HG03108 (cell line): ENCODE measurements around the gene SLC30A4.
"Not testable (repeated sequence)": the region's sequence is repeated elsewhere in the genome, so short reads cannot be mapped to it uniquely, and the experiment has no call there.

Experiments
- ATAC-seq: cut with Tn5 transposase; IDR thresholded peaks from one replicate; pipeline ENCODE4 v1.9.1; 2021; ENCODE audit warnings: moderate library complexity; ENCODE audit not compliant: unreplicated experiment

Gene SLC30A4

GRCh38 chr15:45510758-45511280, 11.7 kb downstream of the SLC30A4 start:
- ATAC-seq = no peak

GRCh38 chr15:45507143-45507542, 15.4 kb downstream of the SLC30A4 start:
- ATAC-seq = not testable (repeated sequence)

DNA sequence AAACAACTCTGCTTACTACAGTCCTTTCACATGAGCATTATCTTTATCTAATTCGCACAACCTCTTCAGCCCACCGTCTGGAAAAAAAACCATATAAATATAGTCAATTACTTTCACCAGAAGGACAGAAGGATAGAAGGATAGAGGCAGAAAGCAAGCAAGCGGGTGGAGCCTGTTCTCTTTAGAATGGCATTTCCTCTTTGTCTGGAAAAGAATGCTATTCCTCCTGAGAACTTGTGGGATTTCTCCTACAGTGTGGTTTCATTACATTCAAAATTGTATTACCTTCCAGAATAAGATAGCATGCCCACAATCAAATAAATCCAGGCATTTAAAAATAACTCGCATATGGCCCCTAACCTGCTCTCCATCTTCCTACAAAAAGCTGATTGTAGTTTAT, 23.1 kb downstream of the SLC30A4 start:
- no peak for ATAC-seq

GRCh38 chr15:45498701-45499100, 23.9 kb downstream of the SLC30A4 start:
- ATAC-seq = no peak

GRCh38 chr15:45497261-45497660, 25.3 kb downstream of the SLC30A4 start:
- ATAC-seq = no peak

DNA sequence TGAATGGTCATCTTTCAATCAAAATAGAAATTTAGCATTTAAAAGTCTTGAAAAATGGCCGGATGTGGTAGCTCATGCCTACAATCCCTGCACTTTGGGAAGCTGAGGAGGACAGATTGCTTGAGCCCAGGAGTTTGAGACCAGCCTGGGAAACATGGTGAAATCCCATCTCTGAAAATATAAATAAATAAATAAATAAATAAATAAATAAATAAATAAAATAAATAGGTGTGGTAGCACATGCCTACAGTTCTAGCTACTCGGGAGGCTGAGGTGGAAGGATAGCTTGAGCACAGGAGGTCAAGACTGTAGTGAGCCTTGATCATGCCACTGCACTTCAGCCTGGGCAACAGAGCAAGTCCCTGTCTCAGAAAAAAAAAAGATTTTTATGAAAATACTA, 25.9 kb downstream of the SLC30A4 start:
- no peak for ATAC-seq

DNA sequence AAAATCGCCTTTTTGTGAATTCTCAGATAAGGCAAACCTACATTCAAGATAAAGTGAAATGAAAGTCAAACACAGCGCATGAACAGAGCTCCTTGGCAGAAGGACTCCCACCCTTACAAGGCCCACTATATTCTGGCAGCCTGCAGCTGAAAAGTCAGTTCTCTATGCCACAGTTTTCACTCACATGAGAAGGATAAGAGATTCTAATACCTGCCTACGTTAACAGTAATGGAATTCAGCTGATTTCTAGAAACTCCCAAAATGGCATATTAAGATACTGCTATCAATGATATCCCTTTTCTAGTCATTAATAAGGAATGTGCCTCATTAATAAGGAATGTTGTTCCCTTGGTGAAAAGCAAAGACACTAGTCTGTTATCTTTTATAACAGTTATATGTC, 27.0 kb downstream of the SLC30A4 start:
- ATAC-seq = no peak

DNA sequence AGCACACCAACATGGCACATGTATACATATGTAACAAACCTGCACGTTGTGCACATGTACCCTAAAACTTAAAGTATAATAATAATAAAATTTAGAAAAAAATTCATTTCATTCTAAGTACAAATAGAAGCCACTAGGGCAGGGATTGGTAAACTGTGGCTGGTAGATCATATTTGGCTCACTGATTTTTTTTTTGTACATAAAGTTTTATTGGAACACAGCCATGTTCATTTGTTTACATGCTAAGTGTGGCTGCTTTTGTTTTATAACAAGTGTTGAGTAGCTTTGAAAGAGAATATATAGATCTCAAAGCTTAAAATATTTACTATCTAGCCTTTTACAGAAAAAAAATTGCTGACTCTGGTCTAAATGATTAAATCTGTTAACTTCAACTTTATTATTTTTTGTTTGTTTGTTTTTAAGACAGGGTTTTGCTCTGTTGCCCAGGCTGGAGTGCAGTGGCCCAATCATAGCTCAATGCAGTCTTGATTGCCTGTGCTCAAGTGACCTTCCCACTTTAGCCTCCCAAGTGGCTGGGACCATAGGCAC, 32.8 kb downstream of the SLC30A4 start:
- ATAC-seq = no peak

GRCh38 chr15:45486317-45486716, 36.2 kb downstream of the SLC30A4 start:
- no peak for ATAC-seq

DNA sequence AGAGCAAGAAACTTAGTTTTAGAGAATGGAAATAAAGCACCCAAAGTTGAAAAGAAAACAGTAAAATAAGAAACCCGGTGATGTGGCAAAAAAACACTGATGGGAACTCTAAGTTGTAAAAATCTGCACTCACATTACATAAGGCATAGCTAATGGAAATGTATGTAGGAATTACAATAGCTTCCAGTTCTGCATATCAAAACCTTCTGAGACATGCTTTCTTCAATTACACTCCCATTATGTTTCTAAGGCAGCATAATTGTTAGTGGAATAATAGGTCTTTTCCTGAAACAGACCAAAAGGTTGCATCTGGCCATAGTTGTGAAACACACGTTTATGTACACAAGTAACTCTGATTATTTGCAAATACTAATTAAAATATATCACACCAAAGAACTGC, 41.4 kb downstream of the SLC30A4 start:
- no peak for ATAC-seq

- ATAC-seq = no peak
Observed at GRCh38 chr15:45476410-45476809, 46.1 kb downstream of the SLC30A4 start.

DNA sequence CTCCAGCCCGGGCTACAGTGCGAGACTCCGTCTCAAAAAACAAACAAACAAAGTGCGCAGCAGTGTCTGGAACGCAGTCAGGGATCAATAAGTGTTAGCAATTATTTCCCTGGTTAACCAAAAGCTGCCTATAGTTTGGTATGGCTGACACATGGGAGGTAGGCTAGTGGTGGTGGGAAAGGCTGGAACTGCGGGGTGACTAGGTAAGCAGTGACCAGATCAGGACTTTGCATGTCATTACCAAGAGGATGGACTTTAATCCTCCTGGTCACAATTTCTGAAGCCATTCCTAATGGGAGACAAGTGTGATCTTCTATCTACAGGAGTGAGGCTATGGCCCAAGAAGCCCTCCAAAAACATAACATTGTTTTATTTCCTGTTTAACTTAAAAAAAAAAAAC, 47.8 kb downstream of the SLC30A4 start:
- ATAC-seq = no peak

DNA sequence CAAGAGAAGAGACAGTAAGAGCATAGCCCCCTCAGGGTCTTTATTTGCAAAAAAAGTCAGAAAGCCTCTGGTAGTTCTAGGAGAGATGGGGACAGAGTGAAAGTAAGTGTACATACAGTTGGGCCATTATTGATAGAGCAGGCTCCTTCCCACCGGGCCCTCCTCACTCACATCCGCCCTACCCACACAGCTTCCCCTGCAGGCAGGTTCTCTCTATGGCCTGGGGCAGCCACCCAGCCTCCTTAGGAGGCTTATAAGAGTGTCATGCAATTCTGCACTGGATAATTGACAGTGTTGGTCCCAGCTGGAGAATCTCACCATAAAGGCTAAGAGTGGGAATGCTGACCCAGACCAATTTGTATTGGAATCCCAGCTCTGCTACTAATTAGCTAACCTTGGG, 49.5 kb downstream of the SLC30A4 start:
- ATAC-seq = no peak

GRCh38 chr15:45471151-45471550, 51.4 kb downstream of the SLC30A4 start:
- no peak for ATAC-seq

DNA sequence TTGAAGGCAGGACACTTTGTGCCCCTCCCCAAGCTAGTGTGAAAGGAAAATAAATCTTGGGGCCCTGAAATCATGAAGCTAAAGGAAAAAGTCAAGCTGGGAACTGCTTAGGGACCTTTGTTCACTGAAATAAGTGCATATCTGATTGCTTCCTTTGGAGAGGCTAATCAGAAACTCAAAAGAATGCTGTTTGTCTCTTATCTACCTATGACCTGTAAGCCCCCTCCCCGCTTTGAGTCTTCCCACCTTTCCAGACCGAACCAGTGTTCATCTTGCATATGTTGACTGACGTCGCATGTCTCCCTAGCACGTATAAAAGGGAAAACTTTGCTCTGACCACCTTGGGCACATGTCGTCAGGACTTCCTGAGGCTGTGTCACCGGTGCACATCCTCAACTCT, 53.1 kb downstream of the SLC30A4 start:
- no peak for ATAC-seq

- ATAC-seq = no peak
Observed at GRCh38 chr15:45469027-45469426, 53.5 kb downstream of the SLC30A4 start.

GRCh38 chr15:45468294-45468693, 54.3 kb downstream of the SLC30A4 start:
- no peak for ATAC-seq

DNA sequence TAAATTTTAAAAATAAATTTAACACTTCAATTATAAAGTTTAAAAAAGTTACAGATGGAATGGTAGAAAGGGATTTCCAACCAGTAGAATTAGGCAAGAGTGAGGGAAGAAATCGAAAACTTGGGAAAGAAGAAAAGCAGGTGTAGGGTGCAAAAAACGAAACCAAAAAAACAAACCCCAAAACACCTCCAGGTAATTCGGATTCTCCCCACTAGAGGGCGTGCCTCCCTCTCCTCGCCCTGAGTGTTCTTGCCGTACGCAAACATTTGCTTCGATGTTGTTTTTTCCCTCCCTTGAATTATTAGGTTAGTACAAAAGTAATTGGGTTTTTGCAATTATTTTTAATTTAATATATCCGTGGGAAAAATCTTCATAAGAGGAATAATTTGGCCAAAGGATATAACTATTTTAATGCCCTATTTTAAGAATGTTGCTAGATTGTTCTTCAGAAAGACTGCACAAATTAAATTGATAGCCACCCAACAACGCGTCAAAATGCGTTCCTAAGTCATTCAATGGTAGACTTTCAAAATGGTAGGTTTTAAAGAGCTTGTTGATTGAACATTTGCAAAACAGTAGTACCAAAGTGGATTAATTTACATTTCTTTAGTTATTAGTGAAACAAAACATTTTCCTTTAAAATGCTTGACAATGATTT, 63.7 kb downstream of the SLC30A4 start:
- ATAC-seq = no peak

DNA sequence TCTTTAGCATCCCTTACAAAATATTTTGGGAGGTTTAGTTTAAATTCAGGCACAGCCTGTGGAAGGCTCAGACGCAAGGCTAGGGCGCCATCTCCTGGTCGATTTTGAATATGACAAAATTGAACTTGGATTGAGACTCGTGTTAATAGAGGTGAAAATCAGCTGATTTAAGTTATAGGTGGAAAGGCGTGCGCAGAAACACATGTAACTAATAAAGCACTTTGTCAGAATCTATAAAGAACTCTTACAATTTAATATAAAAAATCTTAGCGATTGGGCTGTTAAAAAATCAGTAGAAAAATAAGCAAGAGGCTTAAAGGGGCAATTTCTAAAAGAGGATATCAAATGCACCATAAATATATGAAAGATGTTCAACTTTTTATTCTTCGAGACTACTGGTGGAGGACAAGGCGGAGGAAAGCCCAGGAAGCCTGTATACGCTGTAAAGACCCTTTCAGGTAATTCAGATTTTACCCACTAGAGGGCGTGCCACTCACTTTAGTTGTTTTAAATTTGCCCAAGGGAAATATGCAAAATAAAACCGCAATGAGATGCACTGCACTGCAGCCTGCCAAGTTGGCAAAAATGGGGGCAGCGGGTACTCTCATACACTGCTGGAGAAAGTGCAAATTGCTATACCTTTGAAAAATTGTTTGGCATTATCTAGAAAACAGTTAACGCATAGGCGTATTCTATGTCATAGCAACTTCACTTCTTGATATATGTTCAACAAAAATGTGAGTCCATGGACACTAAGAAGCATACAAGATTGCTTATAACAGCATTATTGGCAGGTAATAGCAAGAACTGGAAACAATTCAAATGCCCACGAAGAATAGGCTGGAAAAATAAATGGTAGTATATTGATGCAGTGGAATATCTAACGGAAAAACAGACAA, 64.7 kb downstream of the SLC30A4 start:
- ATAC-seq = peak; percentile 47

DNA sequence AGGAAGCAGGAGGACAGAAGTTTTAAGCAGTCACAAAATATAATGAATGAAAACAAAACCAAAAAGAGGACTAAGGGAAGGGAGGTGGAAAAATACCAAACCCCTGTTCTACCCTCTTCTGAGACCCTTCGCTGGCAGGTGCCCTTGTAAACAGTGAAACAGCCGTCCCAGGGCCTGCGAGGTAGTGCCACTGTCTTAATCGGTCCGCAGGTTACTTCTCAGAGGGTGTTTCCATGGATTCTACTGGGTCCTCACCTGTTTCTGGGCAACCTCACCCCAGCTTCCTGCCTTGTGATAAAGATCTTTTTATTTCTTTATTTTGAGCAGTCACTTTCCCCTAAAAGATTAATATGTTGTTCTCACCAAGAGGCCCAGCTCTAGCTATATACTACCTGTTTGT, 65.3 kb downstream of the SLC30A4 start:
- no peak for ATAC-seq

DNA sequence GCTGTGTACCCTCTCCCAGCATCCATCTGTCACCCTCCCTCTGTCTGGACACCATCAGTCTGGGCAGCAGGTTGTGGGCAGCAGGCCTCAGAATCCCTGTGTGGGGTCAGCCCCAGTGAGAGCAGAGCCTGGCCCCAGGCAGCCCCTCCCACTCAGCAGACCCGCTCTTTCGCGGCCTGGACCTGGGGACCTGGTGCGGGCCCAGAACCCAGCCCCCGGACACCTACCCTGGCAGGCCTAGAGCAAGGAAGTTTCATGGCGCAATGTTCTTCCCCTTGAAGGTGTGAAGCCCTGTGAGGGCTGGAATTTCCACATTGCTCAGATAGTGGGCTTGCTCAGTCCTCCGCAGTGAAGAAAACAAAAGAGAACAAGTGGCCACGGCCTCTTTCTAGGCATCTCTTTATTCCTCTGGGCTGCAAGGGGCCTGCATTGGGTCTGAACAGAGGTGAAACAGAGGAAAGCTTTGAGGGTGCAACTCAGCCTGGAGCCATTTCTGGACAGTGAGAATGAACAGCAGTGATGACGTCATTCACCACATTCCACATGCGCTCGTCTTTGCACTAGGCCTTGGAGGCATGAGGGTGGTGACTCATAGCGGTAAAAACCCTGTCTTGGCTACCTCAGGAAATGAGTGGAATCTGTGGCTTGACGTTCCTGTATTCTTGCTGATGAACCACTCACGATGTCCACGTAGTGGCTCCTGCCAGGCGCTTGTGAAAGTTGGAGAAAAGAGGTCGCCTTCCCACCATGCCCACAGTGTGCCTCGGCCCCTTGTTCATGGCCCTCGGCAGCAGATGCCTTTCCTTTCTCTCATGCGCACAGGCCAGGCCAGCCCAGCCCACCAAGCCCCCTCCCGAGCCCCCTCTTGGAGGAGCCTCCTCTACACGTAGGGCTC, 66.1 kb downstream of the SLC30A4 start:
- ATAC-seq = no peak
